ENCODE measurements around the gene ABHD14A. TPM values are rescaled to one million over a fixed set of nuclear protein-coding genes. Genes with fewer than 3 reads are reported as not detected.

Gene ABHD14A
- total RNA-seq, 1 donor from 2014 or later, result 31.9 TPM

DNA sequence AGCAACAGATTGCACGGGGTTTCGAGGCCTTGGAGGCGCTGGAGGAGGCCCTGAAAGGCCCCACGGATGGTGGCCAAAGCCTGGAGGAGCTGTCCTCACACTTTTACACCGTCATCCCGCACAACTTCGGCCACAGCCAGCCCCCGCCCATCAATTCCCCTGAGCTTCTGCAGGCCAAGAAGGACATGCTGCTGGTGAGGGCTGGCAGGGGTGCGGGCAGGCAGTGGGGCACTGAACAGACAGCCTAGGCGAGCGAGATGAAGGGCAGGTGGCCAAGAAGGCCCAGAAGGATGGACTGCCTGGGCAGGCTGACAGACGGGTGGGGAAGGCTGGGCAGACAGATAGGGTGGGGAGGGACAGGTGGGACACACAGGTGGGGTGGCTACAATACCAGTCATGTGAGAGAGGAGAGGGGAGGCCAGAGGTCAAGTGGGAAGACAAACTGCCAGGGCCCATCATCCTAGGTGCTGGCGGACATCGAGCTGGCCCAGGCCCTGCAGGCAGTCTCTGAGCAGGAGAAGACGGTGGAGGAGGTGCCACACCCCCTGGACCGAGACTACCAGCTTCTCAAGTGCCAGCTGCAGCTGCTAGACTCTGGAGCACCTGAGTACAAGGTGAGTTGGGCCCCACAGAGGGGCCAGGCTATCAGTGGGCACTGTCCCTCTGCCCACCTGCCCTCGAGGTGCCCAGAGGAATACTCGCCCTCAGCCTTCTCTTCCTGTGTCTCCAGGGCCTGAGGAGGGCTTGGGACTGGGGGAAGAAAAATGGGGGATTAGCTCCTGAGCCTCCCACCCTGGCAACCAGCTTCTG lies 29.6 kb upstream of the ABHD14A start:
- intact Hi-C loops (cut with DNase I), result no loop called here
- no peak for DNase-seq (ENCODE audit: extremely low spot score in 2 of 2)

DNA sequence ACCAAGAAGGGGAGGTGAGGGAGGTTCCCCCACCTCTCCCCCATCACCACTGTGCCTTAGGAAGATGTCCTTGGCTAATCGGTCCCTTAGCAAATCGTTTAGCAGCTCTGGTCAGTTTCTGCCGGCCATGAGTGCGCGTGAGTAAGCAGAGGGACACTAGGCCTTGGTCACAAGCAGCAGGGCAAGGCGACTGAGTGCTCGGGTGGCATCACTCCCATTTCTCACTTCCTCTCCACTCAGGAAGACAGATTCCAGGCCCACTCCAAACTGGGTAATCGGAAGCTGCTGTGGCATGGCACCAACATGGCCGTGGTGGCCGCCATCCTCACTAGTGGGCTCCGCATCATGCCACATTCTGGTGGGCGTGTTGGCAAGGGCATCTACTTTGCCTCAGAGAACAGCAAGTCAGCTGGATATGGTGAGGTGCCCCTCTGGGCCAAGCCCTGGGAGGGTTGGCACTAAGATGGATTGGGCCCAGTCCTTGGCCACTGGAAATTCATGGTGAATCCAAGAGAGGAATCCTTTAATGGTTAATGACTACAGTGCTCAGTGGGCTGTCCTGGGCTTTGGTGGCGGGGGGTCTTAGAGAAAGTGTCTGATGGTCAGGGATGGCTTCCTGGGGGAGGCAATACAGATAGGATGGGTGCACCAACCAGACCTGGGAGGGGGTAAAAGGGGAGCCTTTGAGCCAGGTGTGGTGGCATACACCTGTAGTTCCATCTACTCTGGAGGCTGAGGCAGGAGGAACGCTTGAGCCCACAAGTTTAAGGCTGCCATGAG lies 28.7 kb upstream of the ABHD14A start:
- Histone ChIP-seq H3K4me3 (no peak overlapping the region), H3K27me3 (no peaks in the 10 kb centered on the region), H3K9me3 (no peaks in the 10 kb centered on the region), H3K36me3 (no peaks in the 10 kb centered on the region), H3K27ac (no peak overlapping the region), H3K4me1 (peaks cover 18% of the 10 kb centered on the region)
- DNase-seq (ENCODE audit: extremely low spot score in 2 of 2), result no peak
- intact Hi-C loops (cut with DNase I), result no loop called here
- TF ChIP-seq POLR2A (IDR thresholded peaks at IDR 0.05) (no peak), POLR2AphosphoS5 (IDR thresholded peaks at IDR 0.05; ENCODE audit: insufficient read depth in 1 of 2, low read depth in 1 of 2) (no peak)
- TF ChIP-seq, protein P1, sequence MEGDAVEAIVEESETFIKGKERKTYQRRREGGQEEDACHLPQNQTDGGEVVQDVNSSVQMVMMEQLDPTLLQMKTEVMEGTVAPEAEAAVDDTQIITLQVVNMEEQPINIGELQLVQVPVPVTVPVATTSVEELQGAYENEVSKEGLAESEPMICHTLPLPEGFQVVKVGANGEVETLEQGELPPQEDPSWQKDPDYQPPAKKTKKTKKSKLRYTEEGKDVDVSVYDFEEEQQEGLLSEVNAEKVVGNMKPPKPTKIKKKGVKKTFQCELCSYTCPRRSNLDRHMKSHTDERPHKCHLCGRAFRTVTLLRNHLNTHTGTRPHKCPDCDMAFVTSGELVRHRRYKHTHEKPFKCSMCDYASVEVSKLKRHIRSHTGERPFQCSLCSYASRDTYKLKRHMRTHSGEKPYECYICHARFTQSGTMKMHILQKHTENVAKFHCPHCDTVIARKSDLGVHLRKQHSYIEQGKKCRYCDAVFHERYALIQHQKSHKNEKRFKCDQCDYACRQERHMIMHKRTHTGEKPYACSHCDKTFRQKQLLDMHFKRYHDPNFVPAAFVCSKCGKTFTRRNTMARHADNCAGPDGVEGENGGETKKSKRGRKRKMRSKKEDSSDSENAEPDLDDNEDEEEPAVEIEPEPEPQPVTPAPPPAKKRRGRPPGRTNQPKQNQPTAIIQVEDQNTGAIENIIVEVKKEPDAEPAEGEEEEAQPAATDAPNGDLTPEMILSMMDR (IDR thresholded peaks at IDR 0.05), result no peak

More for the DNA sequence above, 29.6 kb upstream of the ABHD14A start:
- Histone ChIP-seq H3K4me3 (no peak overlapping the region), H3K27me3 (no peaks in the 10 kb centered on the region), H3K9me3 (no peaks in the 10 kb centered on the region), H3K4me1 (peaks cover 26% of the 10 kb centered on the region), H3K27ac (no peak overlapping the region), H3K36me3 (no peaks in the 10 kb centered on the region)
- TF ChIP-seq, protein P1 (IDR thresholded peaks at IDR 0.05), result no peak
- TF ChIP-seq POLR2A (IDR thresholded peaks at IDR 0.05) (no peak), POLR2AphosphoS5 (IDR thresholded peaks at IDR 0.05; ENCODE audit: insufficient read depth in 1 of 2, low read depth in 1 of 2) (no peak)

DNA sequence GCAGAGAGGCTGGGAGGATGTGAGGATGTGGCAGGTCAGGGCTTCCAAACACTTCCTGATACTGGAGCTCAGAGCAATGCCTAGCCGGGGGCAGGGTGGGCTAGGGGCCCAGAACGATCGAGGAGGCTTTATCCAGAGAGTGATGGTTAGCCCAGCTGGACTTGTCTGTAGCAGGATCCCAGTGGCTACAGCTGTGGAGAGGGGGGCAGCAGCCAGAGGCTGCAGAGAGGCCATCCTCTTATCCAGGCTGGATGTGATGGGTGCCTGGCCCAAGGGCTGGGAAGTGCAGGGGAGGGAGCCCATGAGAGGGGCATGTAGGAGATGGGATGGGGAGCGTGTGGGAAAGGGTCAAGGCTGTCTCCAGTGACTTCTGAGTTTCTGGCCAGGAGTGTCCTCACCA lies 28.1 kb upstream of the ABHD14A start:
- Histone ChIP-seq H3K27me3 (no peaks in the 10 kb centered on the region), H3K9me3 (no peaks in the 10 kb centered on the region), H3K36me3 (no peaks in the 10 kb centered on the region), H3K4me3 (no peak overlapping the region), H3K4me1 (peaks cover 13% of the 10 kb centered on the region), H3K27ac (no peak overlapping the region)
- TF ChIP-seq POLR2AphosphoS5 (IDR thresholded peaks at IDR 0.05; ENCODE audit: insufficient read depth in 1 of 2, low read depth in 1 of 2), result no peak
- no peak for TF ChIP-seq POLR2A (IDR thresholded peaks at IDR 0.05)
- TF ChIP-seq, protein P1 (IDR thresholded peaks at IDR 0.05), result no peak
- intact Hi-C loops (cut with DNase I), result no loop called here
- DNase-seq (ENCODE audit: extremely low spot score in 2 of 2), result no peak

DNA sequence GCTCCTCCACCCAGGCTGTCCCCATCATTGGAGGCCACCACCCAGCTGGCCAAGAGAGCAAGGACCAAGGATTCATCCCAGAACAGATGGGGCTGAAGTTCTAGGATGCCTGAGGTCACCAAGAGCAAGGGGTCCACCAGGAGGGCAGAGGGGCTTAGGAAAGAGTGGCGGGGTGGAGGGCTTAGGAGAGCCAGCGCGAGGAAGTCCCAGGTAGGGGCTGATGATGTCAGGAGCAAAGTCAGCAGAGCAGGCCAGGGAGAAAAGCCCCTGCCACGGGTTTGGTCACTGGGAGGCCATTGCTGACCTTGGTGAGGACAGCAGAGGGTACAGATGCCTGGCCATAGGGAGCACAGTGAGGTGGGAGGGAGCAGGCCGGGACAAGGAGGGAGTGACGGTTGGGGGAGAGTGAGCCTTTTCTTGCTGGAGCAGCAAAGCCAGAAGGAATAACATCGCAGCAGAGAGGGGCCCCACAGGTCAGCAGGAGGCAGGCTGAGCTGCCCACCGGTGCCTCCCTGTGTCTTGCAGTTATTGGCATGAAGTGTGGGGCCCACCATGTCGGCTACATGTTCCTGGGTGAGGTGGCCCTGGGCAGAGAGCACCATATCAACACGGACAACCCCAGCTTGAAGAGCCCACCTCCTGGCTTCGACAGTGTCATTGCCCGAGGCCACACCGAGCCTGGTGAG lies 27.5 kb upstream of the ABHD14A start:
- TF ChIP-seq, protein P1 (IDR thresholded peaks at IDR 0.05), result no peak
- TF ChIP-seq POLR2A (IDR thresholded peaks at IDR 0.05) (no peak), POLR2AphosphoS5 (IDR thresholded peaks at IDR 0.05; ENCODE audit: insufficient read depth in 1 of 2, low read depth in 1 of 2) (no peak)
- no peaks in the 10 kb centered on the region for H3K9me3 ChIP-seq
- intact Hi-C loops (cut with DNase I), result no loop called here
- no peak overlapping the region for H3K27ac ChIP-seq
- DNase-seq (ENCODE audit: extremely low spot score in 2 of 2), result no peak
- peaks cover 11% of the 10 kb centered on the region for H3K4me1 ChIP-seq
- no peaks in the 10 kb centered on the region for H3K27me3 ChIP-seq
- no peak overlapping the region for H3K4me3 ChIP-seq
- no peaks in the 10 kb centered on the region for H3K36me3 ChIP-seq

Measured in vagina (tissue), 2 donors.